ENCODE measurements around the gene TXNDC12.
"Not testable (repeated sequence)": the region's sequence is repeated elsewhere in the genome, so short reads cannot be mapped to it uniquely, and the experiment has no call there.

Gene TXNDC12

DNA sequence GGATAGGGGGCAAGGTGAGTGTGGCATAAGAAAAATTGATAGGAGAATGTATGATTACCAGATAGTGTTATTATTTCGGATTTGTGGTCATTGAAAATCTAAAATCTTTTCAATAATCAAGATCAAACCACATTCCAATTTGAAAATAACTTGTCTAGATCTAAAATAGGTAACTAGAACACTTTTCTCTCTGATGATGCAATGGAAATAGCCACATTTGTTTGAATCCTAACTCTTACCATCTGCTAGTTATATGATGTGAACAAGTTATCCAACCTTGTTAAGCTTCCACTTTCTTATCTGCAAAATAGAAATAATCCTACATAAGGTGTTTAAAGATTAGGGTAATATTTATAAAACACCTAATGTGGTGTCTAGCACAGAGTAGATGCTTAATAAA lies 4.9 kb upstream of the TXNDC12 start:
- Histone ChIP-seq H3K9ac (ENCODE audit: low read length) (no peak overlapping the region), H3K36me3 (ENCODE audit: control insufficient read depth, insufficient read depth, low read length) (no peaks in the 10 kb centered on the region), H3K9me3 (ENCODE audit: control insufficient read depth, low read length) (no peaks in the 10 kb centered on the region), H3K4me3 (ENCODE audit: low read length) (no peak overlapping the region), H3K4me1 (ENCODE audit: control insufficient read depth, insufficient read depth, low read length) (peaks cover 24% of the 10 kb centered on the region), H3K27me3 (ENCODE audit: control insufficient read depth, insufficient read depth, low read length) (no peaks in the 10 kb centered on the region)

- no peak overlapping the region for H3K9ac ChIP-seq (ENCODE audit: low read length)
- no peaks in the 10 kb centered on the region for H3K27me3 ChIP-seq (ENCODE audit: control insufficient read depth, insufficient read depth, low read length)
- H3K9me3 ChIP-seq (ENCODE audit: control insufficient read depth, low read length): no peaks in the 10 kb centered on the region
- no peaks in the 10 kb centered on the region for H3K36me3 ChIP-seq (ENCODE audit: control insufficient read depth, insufficient read depth, low read length)
- peaks cover 25% of the 10 kb centered on the region for H3K4me1 ChIP-seq (ENCODE audit: control insufficient read depth, insufficient read depth, low read length)
- no peak overlapping the region for H3K4me3 ChIP-seq (ENCODE audit: low read length)
Measured at GRCh38 chr1:52059321-52059720, 4.3 kb upstream of the TXNDC12 start.

- Histone ChIP-seq H3K9me3 (ENCODE audit: control insufficient read depth, low read length) (no peaks in the 10 kb centered on the region), H3K4me1 (ENCODE audit: control insufficient read depth, insufficient read depth, low read length) (peaks cover 28% of the 10 kb centered on the region), H3K36me3 (ENCODE audit: control insufficient read depth, insufficient read depth, low read length) (no peaks in the 10 kb centered on the region), H3K9ac (ENCODE audit: low read length) (no peak overlapping the region), H3K27me3 (ENCODE audit: control insufficient read depth, insufficient read depth, low read length) (no peaks in the 10 kb centered on the region), H3K4me3 (ENCODE audit: low read length) (no peak overlapping the region)
Measured at GRCh38 chr1:52057876-52058415, 3.0 kb upstream of the TXNDC12 start.

DNA sequence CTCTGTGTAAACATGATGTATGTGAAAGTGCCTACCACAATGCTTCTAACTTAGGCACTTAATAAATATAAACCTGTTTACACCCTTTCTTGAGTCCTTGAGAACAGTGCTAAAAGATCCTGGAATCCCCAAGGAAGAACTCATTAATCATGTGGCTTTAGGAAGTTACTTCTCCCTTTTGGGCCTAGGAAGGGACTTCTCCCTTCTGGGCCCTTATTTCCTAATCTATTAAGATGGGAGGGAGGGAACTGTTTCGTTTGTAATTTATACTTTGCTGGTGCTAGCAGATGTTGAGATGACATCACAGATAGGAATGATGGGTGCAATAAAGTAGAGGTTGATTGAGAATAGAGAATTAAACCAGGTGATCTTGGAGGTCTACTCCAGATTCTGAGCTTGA lies 2.3 kb upstream of the TXNDC12 start:
- no peaks in the 10 kb centered on the region for H3K9me3 ChIP-seq (ENCODE audit: control insufficient read depth, low read length)
- H3K36me3 ChIP-seq (ENCODE audit: control insufficient read depth, insufficient read depth, low read length): no peaks in the 10 kb centered on the region
- peak overlapping the region; percentile 96 for H3K4me3 ChIP-seq (ENCODE audit: low read length)
- no peaks in the 10 kb centered on the region for H3K27me3 ChIP-seq (ENCODE audit: control insufficient read depth, insufficient read depth, low read length)
- peak overlapping the region; percentile 92 for H3K9ac ChIP-seq (ENCODE audit: low read length)
- peaks cover 28% of the 10 kb centered on the region for H3K4me1 ChIP-seq (ENCODE audit: control insufficient read depth, insufficient read depth, low read length)

GRCh38 chr1:52056937-52057231 lies 1.9 kb upstream of the TXNDC12 start:
- peak overlapping the region; percentile 92 for H3K9ac ChIP-seq (ENCODE audit: low read length)
- H3K9me3 ChIP-seq (ENCODE audit: control insufficient read depth, low read length): no peaks in the 10 kb centered on the region
- peak overlapping the region; percentile 96 for H3K4me3 ChIP-seq (ENCODE audit: low read length)

GRCh38 chr1:52056163-52056936 lies 1.4 kb upstream of the TXNDC12 start, which contains the start of gene BTF3L4:
BTF3L4 (plus strand) TSS chr1:52056295; CDS start chr1:52059848, 3,553 bp downstream.
- Histone ChIP-seq H3K36me3 (ENCODE audit: control insufficient read depth, insufficient read depth, low read length) (no peaks in the 10 kb centered on the region), H3K4me1 (ENCODE audit: control insufficient read depth, insufficient read depth, low read length) (peaks cover 28% of the 10 kb centered on the region), H3K27me3 (ENCODE audit: control insufficient read depth, insufficient read depth, low read length) (no peaks in the 10 kb centered on the region), H3K9ac (ENCODE audit: low read length) (peak within 1 kb of the TSS; percentile 92), H3K4me3 (ENCODE audit: low read length) (peak within 1 kb of the TSS; percentile 96), H3K9me3 (ENCODE audit: control insufficient read depth, low read length) (no peaks in the 10 kb centered on the region)

More at GRCh38 chr1:52056937-52057231, 1.9 kb upstream of the TXNDC12 start:
- Histone ChIP-seq H3K27me3 (ENCODE audit: control insufficient read depth, insufficient read depth, low read length) (no peaks in the 10 kb centered on the region), H3K36me3 (ENCODE audit: control insufficient read depth, insufficient read depth, low read length) (no peaks in the 10 kb centered on the region), H3K4me1 (ENCODE audit: control insufficient read depth, insufficient read depth, low read length) (peaks cover 28% of the 10 kb centered on the region)

DNA sequence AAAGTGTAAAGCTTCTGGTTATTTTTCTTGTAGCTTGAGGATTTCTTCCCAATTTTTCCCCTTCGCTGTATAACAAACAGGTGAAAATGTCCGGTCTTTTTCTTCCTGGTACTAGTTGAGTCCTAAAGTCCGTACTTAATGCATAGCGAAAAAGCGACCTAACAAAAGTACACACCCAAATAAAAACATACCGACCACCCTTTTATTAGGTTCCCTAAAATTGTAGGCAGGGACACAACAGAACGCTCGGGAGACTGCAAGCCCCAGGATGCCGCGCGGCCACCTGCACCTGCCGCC lies 823 bp upstream of the TXNDC12 start:
- Histone ChIP-seq H3K36me3 (ENCODE audit: control insufficient read depth, insufficient read depth, low read length) (no peaks in the 10 kb centered on the region), H3K9ac (ENCODE audit: low read length) (peak overlapping the region; percentile 92), H3K4me1 (ENCODE audit: control insufficient read depth, insufficient read depth, low read length) (peaks cover 28% of the 10 kb centered on the region)

GRCh38 chr1:52054496-52055065 lies 410 bp downstream of the TXNDC12 start:
- no peaks in the 10 kb centered on the region for H3K9me3 ChIP-seq (ENCODE audit: control insufficient read depth, low read length)
- peak overlapping the region; percentile 92 for H3K9ac ChIP-seq (ENCODE audit: low read length)
- H3K4me3 ChIP-seq (ENCODE audit: low read length): peak overlapping the region; percentile 96
- H3K27me3 ChIP-seq (ENCODE audit: control insufficient read depth, insufficient read depth, low read length): no peaks in the 10 kb centered on the region
- H3K4me1 ChIP-seq (ENCODE audit: control insufficient read depth, insufficient read depth, low read length): peaks cover 28% of the 10 kb centered on the region
- no peaks in the 10 kb centered on the region for H3K36me3 ChIP-seq (ENCODE audit: control insufficient read depth, insufficient read depth, low read length)

More for the DNA sequence above, 823 bp upstream of the TXNDC12 start:
- no peaks in the 10 kb centered on the region for H3K27me3 ChIP-seq (ENCODE audit: control insufficient read depth, insufficient read depth, low read length)
- H3K9me3 ChIP-seq (ENCODE audit: control insufficient read depth, low read length): no peaks in the 10 kb centered on the region
- peak overlapping the region; percentile 96 for H3K4me3 ChIP-seq (ENCODE audit: low read length)

DNA sequence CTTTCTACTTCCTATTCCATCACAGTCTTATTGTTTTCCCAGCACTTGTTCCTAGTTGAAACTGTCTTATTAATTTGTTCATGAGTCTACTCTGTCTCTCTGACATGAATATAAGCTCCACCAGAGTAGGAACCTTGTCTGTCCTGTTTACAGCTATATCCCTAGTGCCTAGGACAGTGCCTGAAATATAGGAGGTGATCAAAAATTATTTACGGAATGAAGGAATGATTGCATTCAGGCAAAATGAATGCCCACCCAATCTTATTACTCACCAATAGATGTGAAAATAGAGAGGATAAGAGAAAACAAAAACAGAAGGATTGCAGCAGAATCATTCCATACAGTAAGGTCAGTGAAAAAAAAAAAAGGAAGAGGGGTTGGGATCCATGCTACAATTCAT lies 1.1 kb downstream of the TXNDC12 start:
- no peaks in the 10 kb centered on the region for H3K27me3 ChIP-seq (ENCODE audit: control insufficient read depth, insufficient read depth, low read length)
- H3K9me3 ChIP-seq (ENCODE audit: control insufficient read depth, low read length): no peaks in the 10 kb centered on the region
- H3K36me3 ChIP-seq (ENCODE audit: control insufficient read depth, insufficient read depth, low read length): no peaks in the 10 kb centered on the region
- peak overlapping the region; percentile 92 for H3K9ac ChIP-seq (ENCODE audit: low read length)
- H3K4me3 ChIP-seq (ENCODE audit: low read length): peak overlapping the region; percentile 96
- peaks cover 25% of the 10 kb centered on the region for H3K4me1 ChIP-seq (ENCODE audit: control insufficient read depth, insufficient read depth, low read length)

GRCh38 chr1:52049337-52049736 lies 5.7 kb downstream of the TXNDC12 start:
- H3K9me3 ChIP-seq (ENCODE audit: control insufficient read depth, low read length); H3K4me1 ChIP-seq (ENCODE audit: control insufficient read depth, insufficient read depth, low read length); H3K9ac ChIP-seq (ENCODE audit: low read length); H3K36me3 ChIP-seq (ENCODE audit: control insufficient read depth, insufficient read depth, low read length); H3K27me3 ChIP-seq (ENCODE audit: control insufficient read depth, insufficient read depth, low read length); H3K4me3 ChIP-seq (ENCODE audit: low read length): not testable (repeated sequence)

DNA sequence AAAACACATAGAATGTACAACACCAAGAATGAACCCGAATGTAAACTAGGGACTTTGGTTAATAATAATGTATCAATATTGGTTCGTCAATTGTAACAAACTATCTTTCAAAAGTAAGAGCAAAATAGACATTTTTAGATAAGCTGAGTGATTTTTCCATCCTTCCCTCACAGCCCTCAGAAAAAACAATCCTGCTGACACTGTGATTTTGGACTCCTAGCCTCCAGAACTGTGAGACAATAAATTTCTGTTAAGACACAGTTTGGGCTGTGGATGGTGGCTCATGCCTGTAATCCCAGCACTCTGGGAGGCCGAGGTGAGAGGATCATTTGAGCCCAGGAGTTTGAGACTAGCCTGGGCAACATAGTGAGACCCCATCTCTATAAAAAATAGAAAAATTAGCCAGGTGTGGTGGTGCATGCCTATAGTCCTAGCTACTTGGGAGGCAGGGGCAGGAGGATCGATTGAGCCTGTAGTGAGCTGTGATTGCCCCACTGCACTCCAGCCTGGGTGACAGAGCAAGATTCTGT lies 9.3 kb downstream of the TXNDC12 start:
- not testable (repeated sequence) for H3K9ac ChIP-seq (ENCODE audit: low read length); H3K4me3 ChIP-seq (ENCODE audit: low read length); H3K27me3 ChIP-seq (ENCODE audit: control insufficient read depth, insufficient read depth, low read length); H3K4me1 ChIP-seq (ENCODE audit: control insufficient read depth, insufficient read depth, low read length); H3K36me3 ChIP-seq (ENCODE audit: control insufficient read depth, insufficient read depth, low read length); H3K9me3 ChIP-seq (ENCODE audit: control insufficient read depth, low read length)

DNA sequence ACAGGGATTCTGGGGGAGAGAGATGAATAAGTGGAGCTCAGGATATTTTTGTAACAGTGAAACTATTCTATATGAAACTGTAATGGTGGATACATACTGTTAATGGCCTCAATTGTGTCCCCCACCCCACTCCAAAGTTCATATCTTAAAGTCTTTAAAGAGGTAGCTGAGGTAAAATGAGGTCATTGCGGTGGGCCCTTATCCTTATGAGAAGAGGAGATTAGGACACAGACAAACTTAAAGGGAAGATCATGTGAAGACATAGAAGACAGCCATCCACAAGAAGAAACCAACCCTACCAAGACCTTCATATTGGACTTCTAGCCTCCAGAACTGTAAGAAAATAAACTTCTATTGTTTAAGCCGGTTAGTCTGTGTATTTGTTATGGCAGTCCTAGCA lies 9.8 kb downstream of the TXNDC12 start:
- no peaks in the 10 kb centered on the region for H3K9me3 ChIP-seq (ENCODE audit: control insufficient read depth, low read length)
- H3K27me3 ChIP-seq (ENCODE audit: control insufficient read depth, insufficient read depth, low read length): no peaks in the 10 kb centered on the region
- H3K36me3 ChIP-seq (ENCODE audit: control insufficient read depth, insufficient read depth, low read length): no peaks in the 10 kb centered on the region
- no peak overlapping the region for H3K9ac ChIP-seq (ENCODE audit: low read length)
- H3K4me1 ChIP-seq (ENCODE audit: control insufficient read depth, insufficient read depth, low read length): no peaks in the 10 kb centered on the region
- no peak overlapping the region for H3K4me3 ChIP-seq (ENCODE audit: low read length)

Measured in mucosa of stomach (tissue), 1 donor.